HEK293T (cell line): ENCODE measurements around the gene CKS1B.
A peak's percentile ranks its signal among the peaks of the same experiment; 100 is the strongest.

Experiments used
- CTCF ChIA-PET: fragments of 350-600 bp; formaldehyde crosslinking; extraction: SDS; loops from one replicate; lab custom pipeline; 2021; ENCODE audit warnings: antibody characterized with exemption, inconsistent platforms; lab: Yijun Ruan, JAX
- POLR2A ChIA-PET: fragments of 350-600 bp; formaldehyde crosslinking; extraction: SDS; loops from one replicate; lab custom pipeline; 2020; ENCODE audit warnings: antibody characterized with exemption, inconsistent platforms; lab: Yijun Ruan, JAX
- DNase-seq: peaks from one replicate; pipeline ENCODE4 v3.0.0; 2012; ENCODE audit warnings: mixed read lengths; ENCODE audit errors: extremely low spot score
- ARNT ChIP-seq: fragments of 450-650 bp; IDR thresholded peaks from 2 replicates; pipeline ENCODE4 v1.6.1; 2017; ENCODE audit warnings: mild to moderate bottlenecking
- BHLHE40 ChIP-seq: fragments of 450-650 bp; IDR thresholded peaks from 2 replicates; pipeline ENCODE4 v1.6.1; 2016; ENCODE audit warnings: mild to moderate bottlenecking, moderate library complexity, borderline replicate concordance
- CTBP1 ChIP-seq: fragments of 450-650 bp; IDR thresholded peaks from 2 replicates; pipeline ENCODE4 v1.6.1; 2016; ENCODE audit warnings: borderline replicate concordance
- ELF4 ChIP-seq: fragments of 450-650 bp; IDR thresholded peaks from 2 replicates; pipeline ENCODE4 v1.6.1; 2017; ENCODE audit warnings: antibody characterized with exemption
- FOXA1 ChIP-seq: fragments of 450-650 bp; IDR thresholded peaks from 2 replicates; pipeline ENCODE4 v1.6.1; 2016; ENCODE audit warnings: mild to moderate bottlenecking
- FOXK2 ChIP-seq: fragments of 450-650 bp; IDR thresholded peaks from 2 replicates; pipeline ENCODE4 v1.6.1; 2016; ENCODE audit warnings: mild to moderate bottlenecking
- FOXM1 ChIP-seq: fragments of 450-650 bp; IDR thresholded peaks from 2 replicates; pipeline ENCODE4 v1.6.1; 2017; ENCODE audit warnings: mild to moderate bottlenecking, borderline replicate concordance
- HDGF ChIP-seq: fragments of 450-650 bp; IDR thresholded peaks from 2 replicates; pipeline ENCODE4 v1.6.1; 2017; ENCODE audit warnings: antibody characterized with exemption, borderline replicate concordance
- L3MBTL2 ChIP-seq: fragments of 450-650 bp; conservative IDR thresholded peaks from 2 replicates; pipeline ENCODE4 v1.6.1; 2016; ENCODE audit warnings: mild to moderate bottlenecking
- LEF1 ChIP-seq: fragments of 450-650 bp; IDR thresholded peaks from 2 replicates; pipeline ENCODE4 v1.6.1; 2017; ENCODE audit warnings: mild to moderate bottlenecking, borderline replicate concordance
- NFRKB ChIP-seq: fragments of 450-650 bp; IDR thresholded peaks from 2 replicates; pipeline ENCODE4 v1.6.1; 2016; ENCODE audit warnings: mild to moderate bottlenecking, moderate library complexity
- SP1 ChIP-seq: fragments of 450-650 bp; IDR thresholded peaks from 2 replicates; pipeline ENCODE4 v1.6.1; 2017
- SUZ12 ChIP-seq: fragments of 450-650 bp; IDR thresholded peaks from 2 replicates; pipeline ENCODE4 v1.6.1; 2016; ENCODE audit warnings: mild to moderate bottlenecking
- TARDBP ChIP-seq: fragments of 450-650 bp; IDR thresholded peaks from 2 replicates; pipeline ENCODE4 v1.6.1; 2016
- ZNF384 ChIP-seq: fragments of 450-650 bp; IDR thresholded peaks from 2 replicates; pipeline ENCODE4 v1.6.1; 2016
- TF ChIP-seq, protein P1 (sequence below): fragments of 450-650 bp; IDR thresholded peaks from 2 replicates; pipeline ENCODE4 v1.6.1; 2016

CKS1B gene

DNA sequence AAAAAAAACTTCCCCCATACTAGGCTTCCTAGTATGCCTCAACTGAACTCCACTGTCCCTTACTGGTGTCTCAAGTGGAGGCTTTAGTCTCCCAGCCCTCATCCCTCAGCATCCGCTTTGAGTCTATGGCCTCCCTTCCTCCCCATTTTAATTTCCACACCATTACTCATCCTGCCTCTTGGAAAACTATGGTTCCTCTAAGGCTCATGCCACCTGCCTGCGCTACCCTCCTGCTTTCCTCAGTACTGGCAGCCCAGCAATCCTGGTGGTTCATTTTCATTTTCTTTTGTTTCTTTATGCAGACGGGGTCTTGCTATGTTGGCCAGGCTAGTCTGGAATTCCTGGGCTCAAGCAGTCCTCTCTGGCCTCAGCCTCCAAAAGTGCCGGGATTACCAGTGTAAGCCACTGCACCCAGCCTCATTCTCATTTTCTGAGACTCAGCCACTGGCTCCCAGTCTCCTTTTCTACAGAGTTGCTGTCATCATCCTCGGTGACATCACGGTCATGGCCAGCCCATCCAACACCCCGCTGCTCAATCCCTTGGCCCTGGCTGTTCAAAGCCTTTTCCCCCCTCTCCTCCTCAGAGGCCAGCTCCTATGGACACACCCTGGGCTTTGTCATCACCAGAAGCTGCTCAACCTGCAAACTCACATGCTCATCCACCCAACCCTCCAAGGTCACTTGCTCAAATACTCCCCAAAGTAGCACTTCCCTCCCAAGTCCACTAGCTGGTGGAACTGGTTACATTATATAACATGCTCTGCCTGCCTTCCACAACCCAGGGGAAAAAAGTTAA is 35.7 kb upstream of the CKS1B start:
- ChIA-PET POLR2A (interaction anchor here (1.1 to 3.2 kb wide), 2 partner anchors 17 to 61 kb away, joined by 3 to 18 read pairs; partner anchors contain the start of gene PBXIP1), CTCF (interaction anchor here (0.9 to 1.0 kb wide), 2 partner anchors 13 to 269 kb away, joined by 3 to 4 read pairs; no protein-coding TSS in a partner anchor)
- no peak for DNase-seq
- TF ChIP-seq HDGF (no peak), CTBP1 (no peak), LEF1 (no peak), BHLHE40 (no peak), ARNT (no peak), FOXK2 (no peak), SUZ12 (no peak), FOXM1 (no peak), ZNF384 (no peak), SP1 (no peak), L3MBTL2 (no peak), ELF4 (no peak), FOXA1 (no peak), NFRKB (no peak), TARDBP (no peak)
- TF ChIP-seq, protein P1, sequence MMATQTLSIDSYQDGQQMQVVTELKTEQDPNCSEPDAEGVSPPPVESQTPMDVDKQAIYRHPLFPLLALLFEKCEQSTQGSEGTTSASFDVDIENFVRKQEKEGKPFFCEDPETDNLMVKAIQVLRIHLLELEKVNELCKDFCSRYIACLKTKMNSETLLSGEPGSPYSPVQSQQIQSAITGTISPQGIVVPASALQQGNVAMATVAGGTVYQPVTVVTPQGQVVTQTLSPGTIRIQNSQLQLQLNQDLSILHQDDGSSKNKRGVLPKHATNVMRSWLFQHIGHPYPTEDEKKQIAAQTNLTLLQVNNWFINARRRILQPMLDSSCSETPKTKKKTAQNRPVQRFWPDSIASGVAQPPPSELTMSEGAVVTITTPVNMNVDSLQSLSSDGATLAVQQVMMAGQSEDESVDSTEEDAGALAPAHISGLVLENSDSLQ, result no peak

DNA sequence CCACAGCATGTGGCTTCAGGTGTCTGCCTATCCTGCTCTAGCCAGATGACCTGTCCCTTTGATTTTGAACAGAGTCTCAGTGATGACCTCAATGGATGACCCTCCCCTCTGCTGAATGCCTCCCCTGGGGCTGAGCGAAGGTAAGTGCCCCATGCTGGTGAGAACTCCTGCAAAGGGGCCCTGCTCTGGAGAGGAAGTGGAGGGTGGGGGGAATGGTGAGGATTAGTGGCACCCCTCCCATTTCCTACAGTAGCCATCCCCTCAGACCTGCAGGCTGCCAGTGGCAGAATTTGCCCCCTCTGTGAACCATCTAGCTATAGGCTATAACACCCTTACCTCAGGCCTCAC is 34.3 kb upstream of the CKS1B start:
- POLR2A ChIA-PET, result interaction anchor here (0.7 to 1.2 kb wide), 2 partner anchors 33 to 380 kb away, joined by 3 to 4 read pairs; no protein-coding TSS in a partner anchor
- TF ChIP-seq ELF4 (no peak), ZNF384 (no peak)
- CTCF ChIA-PET, result interaction anchor here (0.9 kb wide), 2 partner anchors 11 to 33 kb away, joined by 3 to 4 read pairs; no protein-coding TSS in a partner anchor
- no peak for DNase-seq

DNA sequence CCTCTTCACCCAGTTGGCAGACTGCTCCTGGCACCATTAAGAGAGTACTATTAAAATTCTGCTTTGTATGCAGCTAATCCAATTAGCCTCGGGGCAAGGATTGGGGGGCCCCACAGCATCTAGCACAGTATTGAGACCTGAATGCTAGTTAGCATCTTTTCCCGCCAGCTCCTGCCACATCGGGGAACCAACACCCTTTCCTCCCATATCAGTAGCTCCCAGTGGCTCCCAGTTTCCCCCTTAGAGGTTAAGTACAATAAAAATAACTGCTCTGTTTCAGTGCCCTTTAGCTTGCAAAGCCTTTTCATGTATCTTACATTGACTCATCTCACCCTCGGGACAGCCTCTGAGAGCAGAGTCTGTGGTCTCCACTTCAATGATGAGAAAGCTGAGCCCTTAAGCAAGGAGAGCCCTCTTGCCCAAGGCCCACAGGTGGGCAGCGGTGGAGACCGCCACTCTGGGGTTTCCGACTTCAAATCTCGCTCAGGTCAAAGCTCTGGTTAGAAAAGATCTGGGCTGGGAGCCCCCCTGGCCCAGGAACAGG is 33.8 kb upstream of the CKS1B start:
- POLR2A ChIA-PET, result interaction anchor here (0.6 to 1.2 kb wide), 2 partner anchors 33 to 178 kb away, joined by 4 read pairs; no protein-coding TSS in a partner anchor
- DNase-seq, result no peak
- CTCF ChIA-PET, result interaction anchor here (0.6 to 0.9 kb wide), 2 partner anchors 34 to 79 kb away, joined by 3 read pairs; no protein-coding TSS in a partner anchor
- TF ChIP-seq ARNT (no peak), L3MBTL2 (no peak), LEF1 (no peak), FOXM1 (no peak), NFRKB (no peak), ZNF384 (no peak), HDGF (no peak), SUZ12 (no peak)
- TF ChIP-seq, protein P1, result no peak

DNA sequence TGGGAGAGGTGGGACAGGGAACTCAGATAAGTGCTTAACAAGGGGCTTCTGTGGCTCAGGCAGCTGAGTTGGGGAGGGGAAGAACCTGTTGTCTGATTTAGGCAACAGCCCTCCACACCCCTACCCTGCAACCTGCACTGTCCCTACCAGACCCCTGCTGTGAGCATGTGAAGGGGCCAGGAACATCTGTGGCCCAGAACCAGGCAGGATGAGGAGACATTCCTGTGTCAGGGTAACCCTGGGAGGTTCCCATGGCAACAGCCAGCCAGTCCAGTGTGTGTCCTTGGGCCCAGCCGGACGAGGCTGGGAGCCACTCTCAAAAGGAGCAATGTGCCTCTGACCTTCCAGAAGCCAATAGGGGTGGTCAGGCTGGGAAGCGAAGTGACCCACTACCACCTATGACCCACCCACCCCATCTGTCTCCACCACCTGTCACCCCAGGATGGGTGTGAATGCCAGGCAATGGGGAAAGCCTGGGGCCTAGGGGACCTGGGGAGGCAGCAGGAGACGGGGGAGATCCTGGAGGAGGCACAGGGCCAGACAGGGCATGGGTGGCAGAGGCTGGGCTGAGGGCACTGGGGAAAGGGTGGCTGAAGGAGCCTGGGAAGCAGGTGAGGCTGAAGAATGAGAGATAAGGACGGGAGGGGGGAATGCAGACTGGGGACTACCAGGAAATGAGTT is 33.0 kb upstream of the CKS1B start:
- ChIA-PET CTCF (interaction anchor here (0.6 kb wide), 1 partner anchor 80 kb away, joined by 3 read pairs; no protein-coding TSS in a partner anchor), POLR2A (no interaction called here)
- no peak for DNase-seq
- TF ChIP-seq ARNT (no peak), NFRKB (no peak), ZNF384 (no peak), SP1 (no peak)

DNA sequence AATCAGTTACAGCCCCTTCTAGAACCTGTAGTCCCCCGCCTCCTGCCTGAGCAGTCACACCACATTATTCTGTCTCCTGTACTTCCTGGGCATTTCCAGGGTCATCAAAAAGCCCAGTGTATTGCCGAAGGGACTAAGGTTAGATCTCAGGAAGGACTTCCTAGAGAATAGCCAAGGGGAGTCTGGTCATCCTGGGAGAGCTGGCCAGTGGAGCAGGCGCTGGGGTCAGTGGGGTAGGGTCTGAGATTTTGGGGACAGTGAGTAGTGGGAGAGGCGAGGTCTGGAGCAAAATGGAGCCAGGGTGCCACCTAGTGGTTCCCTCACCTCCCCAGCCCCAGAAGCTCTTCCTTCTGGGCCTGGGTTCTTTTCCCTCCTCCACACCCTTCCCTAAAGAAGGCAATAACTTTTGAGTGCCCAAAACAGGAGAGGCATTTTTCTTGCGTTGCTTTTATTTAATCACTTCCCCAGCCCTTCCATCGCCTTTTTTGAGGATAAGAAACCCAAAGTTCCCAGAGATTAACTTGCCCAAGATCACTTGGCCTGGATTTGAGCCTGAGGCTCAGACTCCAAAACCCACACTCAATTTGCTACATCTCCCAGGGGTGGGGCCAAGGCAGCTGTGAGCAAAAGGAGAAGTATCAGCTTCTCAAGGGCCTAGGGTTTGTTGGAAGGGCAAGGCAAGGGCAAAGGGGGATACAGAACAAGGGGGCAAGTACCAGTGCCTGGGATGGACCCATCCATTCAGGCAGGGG is 30.7 kb upstream of the CKS1B start:
- DNase-seq, result peak; percentile 73
- ChIA-PET POLR2A (interaction anchor here (0.6 to 1.9 kb wide), 4 partner anchors 7 to 100 kb away, joined by 3 to 5 read pairs (median 4); partner anchors contain the start of genes PBXIP1, PMVK and PYGO2), CTCF (interaction anchor here (0.6 to 1.5 kb wide), 8 partner anchors 10 to 384 kb away, joined by 3 to 7 read pairs (median 3); no protein-coding TSS in a partner anchor)
- TF ChIP-seq ZNF384 (no peak), NFRKB (no peak), HDGF (no peak), FOXA1 (no peak), CTBP1 (no peak), L3MBTL2 (no peak), BHLHE40 (no peak), FOXK2 (no peak), SP1 (no peak), FOXM1 (no peak), ARNT (no peak)
- TF ChIP-seq, protein P1, result no peak
